HG03469 (cell line): ENCODE measurements around the gene TMEM204.

Experiments
- ATAC-seq: cut with Tn5 transposase; IDR thresholded peaks from one replicate; pipeline ENCODE4 v1.9.1; 2021; ENCODE audit warnings: mild to moderate bottlenecking, moderate library complexity, moderate number of reproducible peaks; ENCODE audit not compliant: unreplicated experiment

The TMEM204 gene

DNA sequence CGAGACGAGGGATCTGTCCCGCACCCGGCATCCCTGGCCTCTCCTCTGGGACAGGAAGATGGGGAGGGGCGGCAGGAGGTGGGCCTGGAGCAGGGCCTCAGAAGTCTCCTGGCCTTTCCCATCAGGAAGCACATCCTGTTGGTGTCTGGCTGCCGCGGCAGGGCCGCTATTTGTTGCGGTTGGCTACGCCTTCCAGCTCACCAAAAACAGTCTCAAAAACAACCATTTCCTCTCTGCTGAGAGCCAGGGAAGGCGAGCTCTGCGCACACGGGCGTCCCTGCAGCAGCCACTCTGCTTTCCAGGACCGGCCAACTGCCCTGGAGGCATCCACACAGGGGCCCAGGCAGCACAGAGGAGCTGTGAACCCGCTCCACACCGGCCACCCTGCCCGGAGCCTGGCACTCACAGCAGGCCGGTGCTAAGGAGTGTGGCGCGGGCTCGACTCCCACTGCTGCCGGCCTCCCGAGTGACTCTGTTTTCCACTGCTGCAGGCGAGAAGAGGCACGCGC lies at the start of gene TMEM204:
TSS of gene TMEM204 (plus strand) at position 224 of the 509 bp plus-strand sequence. CDS start 610 bp downstream, outside the sequence.
- ATAC-seq, result no peak

DNA sequence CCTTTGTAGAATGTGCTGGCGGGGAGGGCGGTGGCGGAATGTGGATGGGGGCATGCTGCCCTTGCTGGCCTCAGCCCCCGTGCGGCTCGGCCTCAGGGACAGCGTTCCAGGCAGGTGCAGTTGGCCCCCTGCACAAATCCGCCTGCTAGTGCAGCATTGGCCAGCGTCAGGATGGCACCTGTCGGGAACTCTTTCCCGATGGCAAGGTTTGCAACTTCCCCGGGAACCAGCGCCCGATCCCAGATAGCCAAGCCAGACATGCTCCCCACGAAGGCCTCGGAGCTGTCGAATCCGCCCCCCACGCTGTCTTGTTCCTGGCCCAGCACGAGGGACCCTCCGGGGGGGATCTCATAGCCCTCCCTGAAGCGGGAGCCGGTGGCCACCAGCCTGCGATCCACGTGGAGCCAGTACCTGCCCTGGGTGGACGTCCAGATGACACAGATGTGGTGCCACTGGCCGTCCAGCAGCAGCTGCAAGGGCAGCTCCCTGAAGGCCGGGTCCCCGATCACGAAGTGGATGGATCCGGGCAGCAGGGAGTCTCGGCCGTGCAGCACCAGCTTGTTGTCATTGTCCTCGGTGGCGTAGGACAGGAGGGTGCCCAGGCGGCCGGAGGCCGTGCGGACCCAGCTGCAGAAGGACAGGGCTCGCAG lies 47.5 kb upstream of the TMEM204 start:
- ATAC-seq, result no peak

DNA sequence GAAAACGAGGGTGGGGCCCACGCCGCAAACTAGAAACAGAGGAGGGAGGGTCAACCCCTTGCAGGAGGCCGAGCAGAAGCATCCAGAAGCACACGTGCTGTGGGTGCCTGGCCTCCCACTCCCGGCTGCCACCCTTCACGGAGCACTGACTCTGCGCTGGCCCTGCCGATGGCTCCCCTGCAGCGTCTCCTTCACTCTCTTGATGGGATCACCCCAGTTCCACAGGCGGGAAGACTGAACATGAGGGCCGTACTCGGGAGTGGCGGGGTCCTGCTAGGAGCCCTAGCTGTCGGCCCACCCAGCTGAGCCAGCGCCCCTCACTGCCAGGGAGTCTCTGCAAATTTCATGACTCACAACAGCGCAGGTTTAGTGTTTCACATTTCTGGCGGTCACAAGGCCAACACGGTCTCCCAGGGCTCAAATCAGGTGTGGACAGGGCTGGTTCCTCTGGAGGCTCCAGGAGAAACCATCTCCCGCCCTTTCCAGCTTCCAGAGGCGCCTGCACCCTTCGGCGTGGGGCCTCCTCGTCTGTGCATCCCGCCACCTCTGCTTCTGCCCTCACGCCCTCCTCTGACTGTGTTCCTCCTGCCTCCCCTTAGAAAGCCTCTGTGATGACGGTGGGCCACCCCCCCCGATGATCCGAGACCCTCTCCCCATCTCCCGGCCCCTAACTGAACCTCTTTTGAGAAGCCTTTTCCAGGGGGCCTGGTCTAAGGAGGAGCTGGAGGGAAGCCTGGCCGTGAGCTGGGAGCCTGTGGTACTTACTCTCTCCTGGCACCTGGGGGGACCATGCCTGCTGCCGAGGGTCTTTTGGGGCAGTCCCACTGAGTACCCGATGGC lies 46.7 kb upstream of the TMEM204 start:
- no peak for ATAC-seq

DNA sequence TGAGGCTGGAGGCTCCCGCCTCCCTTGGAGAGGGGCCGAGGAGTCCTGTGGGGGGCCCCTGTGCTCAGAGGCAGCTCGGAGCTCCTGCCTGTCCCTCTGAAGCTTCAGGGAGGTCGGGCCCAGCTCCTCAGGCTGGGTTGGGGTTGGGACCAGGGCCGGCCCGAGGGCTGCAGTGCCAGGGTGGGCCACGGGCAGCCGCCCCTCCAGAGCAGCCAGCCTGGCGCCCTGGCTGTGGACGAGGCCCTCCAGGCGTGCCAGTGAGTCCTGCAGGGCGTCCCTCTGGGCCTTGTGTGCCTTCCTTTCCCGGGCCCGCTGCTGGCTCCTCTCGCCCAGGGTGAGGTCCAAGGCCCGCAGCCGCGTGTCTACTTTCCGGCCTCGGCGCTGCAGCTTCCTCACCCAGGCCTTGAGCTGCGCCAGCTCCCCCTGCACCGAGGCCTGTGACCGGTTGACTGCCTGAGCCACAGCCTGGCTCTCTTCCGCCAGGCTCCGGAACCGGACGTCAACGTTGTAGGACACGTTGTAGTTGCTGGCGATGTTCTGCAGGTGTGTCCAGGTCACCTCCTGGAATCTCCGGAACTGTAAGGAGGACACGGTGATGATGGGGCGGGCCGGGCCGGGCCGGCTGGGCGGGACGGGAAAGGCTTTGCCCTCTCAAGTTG lies 45.9 kb upstream of the TMEM204 start:
- ATAC-seq, result no peak

DNA sequence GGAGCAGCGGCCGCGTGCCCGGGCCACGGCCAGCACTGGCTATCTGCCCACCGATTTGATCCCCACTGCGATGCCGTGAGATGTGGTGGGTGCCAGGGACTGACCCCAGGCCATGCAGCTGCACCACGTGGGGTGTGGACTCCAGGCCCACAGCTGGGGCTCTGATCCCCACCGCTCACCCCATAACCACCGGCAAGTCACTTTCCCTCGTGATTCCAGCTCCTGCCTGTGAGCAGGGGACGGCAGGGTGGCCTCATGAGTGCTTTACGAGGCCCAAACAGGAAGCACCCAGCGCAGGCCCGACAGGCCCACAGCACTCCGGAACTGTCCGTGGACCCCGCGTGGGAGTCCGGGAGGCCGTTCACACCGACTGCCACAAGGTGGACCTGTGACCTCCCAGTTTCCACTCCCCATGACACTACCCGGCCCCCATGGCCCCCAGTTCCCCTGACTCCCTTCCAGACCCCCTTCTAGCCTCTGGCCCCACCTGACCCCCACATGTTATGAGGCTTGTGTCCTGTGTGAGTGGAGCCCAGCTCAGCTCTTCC lies 45.3 kb upstream of the TMEM204 start:
- ATAC-seq, result no peak

DNA sequence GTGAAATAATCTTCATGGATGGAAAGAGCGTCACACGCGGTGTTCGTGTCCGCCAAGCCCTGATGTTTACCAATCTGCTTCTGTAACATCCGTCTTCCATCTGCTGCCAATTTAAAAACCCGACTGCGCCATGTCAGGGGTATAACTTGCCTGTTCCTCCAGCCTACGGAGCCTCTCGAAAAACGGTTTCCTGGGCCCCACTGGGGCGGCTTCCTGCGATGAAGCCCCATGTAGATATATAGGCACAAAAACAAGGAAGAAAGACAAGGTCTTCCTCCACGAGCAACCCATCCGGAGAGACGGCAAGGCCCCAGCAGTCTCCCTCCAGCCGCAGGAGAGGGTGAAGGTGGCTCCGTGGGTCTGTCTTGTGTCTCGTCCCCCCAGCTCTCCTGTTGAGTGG lies 44.8 kb upstream of the TMEM204 start, which contains the start of gene PTX4:
TSS of gene PTX4 (minus strand) at position 326 of the 400 bp plus-strand sequence. CDS start at position 291, 35 bp downstream.
- ATAC-seq, result no peak

DNA sequence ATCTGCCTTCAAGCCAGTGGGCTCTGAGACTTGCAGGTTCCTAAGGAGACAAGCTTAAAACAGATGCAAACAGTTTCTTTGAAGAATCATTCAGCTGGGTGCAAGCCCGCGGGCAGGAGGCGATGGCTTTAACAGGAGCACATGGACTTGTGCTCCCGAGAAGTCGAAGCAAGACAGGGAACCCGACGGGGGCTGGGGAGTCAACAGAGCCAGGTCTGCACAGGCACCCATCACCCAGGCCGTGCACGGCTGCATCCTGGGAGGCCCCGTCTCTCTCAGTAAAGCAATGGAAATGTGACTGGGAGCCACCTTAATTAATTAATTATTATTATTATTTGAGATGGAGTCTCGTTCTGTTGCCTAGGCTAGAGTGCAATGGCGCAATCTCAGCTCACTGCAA lies 44.4 kb upstream of the TMEM204 start:
- no peak for ATAC-seq

DNA sequence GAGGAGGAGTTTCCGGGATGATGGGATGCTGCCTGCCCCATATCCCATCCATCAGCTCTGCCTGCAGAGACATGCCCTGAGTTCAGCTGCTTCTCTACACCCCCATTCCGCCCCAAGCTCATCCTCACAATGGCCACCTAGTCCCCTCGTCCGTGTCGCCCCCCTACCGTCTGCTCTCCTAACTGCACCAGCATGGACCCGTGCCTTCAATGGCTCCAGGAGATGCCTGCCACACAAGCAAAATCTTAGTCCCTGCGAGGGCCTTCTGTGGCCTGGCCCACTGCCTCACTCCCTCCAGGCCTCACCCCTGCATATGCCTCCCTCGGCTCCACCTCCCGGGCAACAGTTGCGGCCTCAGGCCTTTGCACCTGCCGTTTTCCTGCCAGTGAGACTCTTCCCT lies 42.1 kb upstream of the TMEM204 start:
- no peak for ATAC-seq

DNA sequence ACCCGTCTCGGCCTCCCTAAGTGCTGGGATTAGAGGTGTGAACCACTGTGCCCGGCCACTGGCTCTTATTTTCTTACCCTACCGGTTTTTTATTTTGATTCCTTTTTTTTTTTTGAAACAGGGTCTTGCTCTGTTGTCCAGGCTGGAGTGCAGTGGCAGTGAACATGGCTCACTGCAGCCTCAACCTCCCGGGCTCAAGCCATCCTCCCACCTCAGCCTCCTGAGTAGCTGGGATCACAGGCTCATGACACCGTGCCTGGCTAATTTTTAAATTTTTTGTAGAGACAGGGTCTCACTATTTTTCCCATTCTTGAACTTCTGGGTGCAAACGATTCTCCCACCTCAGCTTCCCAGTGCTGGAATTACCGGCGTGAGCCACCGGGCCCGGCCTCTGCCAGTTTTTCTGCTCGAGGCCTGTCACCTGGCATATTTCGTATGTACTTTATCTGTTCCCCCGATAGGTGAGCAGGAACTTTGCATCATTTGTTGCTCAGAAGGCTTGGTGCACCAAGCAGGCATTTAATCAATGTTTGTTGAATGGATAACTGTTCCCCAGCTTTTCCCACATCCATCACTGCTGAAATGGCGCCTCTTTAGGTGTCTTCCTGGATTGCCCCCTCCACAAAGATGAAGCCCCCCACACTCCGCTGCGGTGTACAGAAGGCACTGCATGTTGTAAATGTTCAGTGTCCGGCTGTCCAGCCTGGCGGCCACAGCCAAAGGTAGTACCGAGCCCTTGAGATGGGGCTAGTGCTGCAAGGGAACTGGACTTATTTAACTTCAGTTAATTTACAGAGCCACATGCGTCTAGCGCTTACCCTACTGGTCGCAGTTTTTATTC lies 41.2 kb upstream of the TMEM204 start:
- ATAC-seq, result no peak

DNA sequence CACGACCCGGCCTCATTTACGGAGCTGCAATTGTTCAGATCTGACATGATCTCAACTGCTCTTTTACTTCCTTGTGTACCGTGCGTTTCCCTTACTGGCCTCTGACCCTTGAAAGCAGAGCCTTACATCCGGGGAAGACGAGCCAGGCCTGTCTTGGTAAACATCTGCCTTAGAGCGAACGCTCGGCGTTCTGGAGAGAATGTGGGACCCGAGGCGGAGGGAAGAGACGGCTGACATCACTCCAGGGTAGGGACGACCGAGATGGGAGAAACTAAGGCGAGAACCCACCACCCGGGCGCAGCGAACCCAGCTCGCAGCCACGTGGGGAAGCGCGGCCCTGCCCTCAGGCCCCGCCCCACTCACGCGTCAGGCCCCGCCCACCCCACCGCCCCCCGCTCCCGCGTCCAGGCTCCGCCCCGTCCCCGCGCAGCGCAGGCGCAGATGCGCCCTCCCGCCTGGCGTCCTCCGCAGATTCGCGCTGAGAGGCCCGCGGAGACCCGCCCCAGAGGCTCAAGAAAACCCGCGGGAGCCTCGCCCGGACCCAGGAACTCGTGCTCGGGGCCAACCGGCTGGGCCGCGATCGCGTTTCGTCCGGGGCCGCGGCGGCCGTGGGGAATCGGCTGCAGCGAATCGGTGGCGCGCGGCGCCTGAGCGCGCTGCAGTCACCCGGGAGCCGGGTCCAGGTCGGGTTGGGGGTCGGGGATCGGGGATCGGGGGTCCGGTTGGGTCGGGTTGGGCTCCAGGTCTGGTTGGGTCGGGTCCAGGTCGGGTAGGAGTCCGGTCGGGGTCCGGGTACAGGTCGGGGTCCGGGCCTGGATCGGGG lies 40.3 kb upstream of the TMEM204 start, which contains the start of gene TELO2:
TSS of gene TELO2 (plus strand) at position 438 of the 823 bp plus-strand sequence. CDS start 922 bp downstream, outside the sequence.
- ATAC-seq, result no peak

DNA sequence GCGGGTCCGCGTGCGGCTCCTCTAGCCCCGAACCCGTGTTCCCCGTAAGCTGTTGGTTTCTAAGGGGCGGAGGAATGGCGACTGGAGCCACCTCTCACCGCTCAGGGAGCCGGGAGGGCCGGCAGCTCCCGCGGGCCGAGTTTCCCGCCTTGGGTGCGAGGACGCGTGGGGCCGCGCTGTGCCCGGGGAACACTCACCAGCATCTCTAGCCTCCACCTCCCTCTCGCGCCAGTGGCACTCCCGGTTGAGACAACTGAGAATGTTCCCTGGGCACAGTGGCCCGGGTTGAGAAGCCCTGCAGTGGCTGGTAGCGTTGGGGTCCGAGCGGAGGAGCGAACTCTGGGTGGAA lies 39.7 kb upstream of the TMEM204 start:
- ATAC-seq, result no peak

DNA sequence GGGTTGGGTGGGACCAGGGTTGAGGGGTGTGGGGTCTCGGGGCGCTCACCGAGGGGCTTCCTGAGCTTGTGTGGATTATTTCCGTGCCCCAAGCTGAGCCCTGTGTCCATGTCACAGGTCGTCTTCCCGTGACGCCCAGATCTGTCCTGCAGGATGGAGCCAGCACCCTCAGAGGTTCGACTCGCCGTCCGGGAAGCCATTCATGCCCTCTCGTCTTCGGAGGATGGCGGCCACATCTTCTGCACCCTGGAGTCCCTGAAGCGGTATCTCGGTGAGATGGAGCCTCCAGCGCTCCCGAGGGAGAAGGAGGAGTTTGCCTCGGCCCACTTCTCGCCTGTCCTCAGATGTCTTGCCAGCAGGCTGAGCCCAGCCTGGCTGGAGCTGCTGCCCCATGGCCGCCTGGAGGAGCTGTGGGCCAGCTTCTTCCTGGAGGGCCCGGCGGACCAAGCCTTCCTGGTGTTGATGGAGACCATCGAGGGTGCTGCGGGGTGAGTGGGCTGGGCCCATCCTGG lies 39.3 kb upstream of the TMEM204 start:
- ATAC-seq, result no peak

DNA sequence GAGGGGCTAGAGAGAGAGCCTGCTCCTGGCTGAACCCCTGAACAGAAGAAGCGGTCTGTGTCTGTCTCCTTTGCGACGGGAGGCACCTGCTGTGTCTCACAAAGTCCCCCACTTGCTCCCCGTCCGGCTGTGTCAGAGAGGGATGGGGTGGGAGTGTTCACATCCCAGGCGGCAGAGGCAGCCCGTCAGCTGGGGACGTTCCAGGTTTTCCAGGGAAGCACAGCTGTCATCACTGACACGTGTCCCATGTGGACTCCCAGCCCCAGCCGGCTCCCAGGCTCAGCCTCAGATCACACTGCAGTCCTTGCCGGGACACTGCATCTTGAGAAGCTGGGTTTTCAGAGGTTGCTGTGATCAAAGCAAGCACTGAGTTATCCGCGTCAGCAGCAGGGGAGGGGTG lies 38.8 kb upstream of the TMEM204 start:
- no peak for ATAC-seq

DNA sequence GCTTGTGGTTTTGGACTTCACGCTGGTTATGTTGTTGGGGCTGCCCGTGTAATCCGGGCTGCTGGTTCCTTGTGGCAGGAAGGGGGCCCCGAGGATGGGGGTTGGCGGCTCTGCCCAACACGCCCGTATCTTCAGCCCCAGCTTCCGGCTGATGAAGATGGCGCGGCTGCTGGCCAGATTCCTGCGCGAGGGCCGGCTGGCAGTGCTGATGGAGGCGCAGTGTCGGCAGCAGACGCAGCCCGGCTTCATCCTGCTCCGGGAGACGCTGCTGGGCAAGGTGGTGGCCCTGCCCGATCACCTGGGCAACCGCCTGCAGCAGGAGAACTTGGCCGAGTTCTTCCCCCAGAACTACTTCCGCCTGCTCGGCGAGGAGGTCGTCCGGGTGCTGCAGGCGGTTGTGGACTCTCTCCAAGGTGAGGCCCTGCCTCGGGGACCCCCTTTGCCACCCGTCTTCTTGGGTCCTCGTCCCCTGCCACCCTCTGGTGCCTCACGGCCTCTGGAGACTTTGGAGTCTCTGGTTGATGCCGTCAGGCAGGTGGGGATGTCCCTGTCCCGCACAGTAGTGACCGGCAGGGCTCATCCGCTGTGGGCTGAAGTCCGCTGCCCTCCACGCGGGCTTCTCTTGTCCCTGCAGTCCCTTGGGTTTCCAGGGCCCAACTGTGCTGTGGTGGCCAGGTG lies 38.1 kb upstream of the TMEM204 start:
- no peak for ATAC-seq

DNA sequence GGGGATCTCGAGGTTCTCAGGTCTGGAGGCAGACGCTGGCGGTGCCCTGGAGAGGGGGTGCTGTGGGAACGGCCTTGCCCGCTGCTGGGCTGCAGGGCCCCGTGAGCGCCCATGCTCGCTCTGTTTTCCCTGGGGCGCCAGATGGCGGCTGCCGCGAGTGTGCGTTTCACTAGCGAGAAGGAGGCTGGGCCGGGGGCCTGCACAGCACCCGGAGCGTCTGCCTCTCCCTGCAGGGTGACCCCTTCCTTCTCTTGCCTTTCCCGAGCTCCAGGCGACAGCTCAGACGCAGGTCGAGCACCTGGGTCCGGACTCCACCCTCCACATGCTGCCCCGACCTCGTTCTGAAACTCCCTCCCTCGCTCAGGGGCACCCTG lies 37.6 kb upstream of the TMEM204 start:
- ATAC-seq, result no peak

DNA sequence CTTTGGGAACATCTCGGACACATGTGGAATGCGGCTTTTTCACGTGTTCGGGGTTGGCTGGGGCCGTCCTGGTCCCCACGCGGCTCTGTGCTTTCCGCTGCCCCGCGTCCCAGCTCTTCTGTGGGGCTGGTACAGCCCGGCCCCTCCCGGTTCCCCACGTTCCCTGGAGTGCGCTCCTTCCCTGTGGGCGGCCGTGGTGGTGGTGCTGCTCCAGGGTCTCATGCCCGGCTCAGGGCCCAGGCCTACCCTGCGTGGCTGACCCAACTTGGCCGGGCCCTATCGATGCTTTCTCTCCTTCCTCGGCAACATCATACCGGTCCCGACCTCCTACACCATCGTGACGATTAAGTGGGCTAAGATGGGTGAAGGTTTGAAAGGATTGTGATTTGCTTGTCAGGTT lies 37.0 kb upstream of the TMEM204 start:
- no peak for ATAC-seq

DNA sequence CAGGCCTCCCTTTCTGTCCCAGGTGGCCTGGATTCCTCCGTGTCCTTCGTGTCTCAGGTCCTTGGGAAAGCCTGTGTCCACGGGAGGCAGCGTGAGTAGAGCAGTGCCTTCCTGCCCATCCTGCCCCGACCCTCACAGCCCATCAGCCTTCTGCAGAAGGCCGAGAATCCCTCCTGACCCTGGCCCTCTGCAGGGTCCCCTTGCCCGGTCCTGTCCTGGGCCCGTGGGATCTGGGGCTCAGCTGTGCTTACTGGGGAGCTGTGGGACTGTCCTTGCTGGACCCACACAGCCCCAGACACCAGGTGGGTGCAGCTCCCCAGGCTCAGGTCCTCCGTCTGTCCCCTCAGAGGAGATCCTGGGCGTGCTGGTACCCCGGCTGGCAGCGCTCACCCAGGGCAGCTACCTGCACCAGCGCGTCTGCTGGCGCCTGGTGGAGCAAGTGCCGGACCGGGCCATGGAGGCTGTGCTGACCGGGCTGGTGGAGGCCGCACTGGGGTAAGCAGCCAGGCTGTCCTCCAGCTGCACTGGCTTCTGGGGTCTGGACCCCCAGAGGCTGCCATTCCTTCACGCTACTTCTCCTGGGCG lies 36.4 kb upstream of the TMEM204 start:
- ATAC-seq, result no peak
